ENCODE results near the gene ZNF483. TPM values are rescaled to one million over a fixed set of nuclear protein-coding genes. Genes with fewer than 3 reads are reported as not detected.
"Not testable (repeated sequence)": the region's sequence is repeated elsewhere in the genome, so short reads cannot be mapped to it uniquely, and the experiment has no call there.

Gene ZNF483
- total RNA-seq, 1 donor from 2014 or later, result 4.7 TPM

DNA sequence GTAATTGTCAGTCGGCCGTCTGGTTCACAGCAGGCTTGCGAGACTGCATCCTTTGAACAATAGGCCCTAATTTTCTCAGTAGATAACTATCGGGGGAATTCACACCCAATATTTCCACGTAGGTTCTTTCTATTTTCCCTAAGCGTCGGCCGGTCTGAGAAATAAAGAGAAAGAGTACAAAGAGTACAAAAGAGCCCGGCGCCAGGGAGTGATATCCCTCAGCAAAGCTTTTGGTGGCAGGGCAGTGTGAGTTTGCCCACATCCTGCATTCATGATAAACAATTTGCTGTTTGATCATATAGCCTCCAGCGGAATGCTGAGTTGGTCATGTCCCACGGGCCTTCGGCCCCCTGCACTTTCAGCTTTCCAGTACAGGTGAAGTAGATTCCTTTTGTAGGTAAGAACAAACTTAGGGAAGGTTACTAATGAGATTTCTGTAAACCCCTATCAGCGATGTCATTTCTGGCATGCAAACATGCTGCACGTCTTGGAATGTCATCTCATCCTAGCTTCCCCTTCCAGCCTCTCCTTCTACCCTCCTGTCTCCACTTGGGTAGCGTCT lies 79.2 kb downstream of the ZNF483 start:
- intact Hi-C loops (cut with micrococcal nuclease), result no loop called here

DNA sequence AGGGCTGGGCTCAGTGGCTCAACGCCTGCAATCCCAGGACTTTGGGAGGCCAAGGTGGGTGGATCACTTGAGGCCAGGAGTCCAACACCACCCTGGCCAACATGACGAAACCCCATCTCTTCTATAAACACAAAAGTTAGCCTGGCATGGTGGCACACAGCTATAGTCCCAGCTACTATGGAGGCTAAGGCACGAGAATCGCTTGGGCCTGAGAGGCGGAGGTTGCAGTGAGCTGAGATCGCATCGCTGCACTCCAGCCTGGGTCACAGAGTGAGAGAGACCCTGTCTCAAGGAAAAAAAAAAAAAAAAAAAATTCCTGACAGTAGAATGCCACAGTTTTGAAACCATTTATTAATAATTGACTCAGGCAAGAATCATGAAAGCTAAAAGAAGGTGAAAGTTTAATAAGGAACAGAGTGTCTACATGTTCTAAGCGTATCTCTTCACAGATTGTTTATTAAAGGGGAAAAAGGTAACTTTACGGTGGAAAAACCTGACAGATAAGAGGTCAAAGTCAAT lies 80.1 kb downstream of the ZNF483 start:
- intact Hi-C loops (cut with micrococcal nuclease), result no loop called here

GRCh38 chr9:111610149-111610548 lies 85.2 kb downstream of the ZNF483 start:
- intact Hi-C loops (cut with micrococcal nuclease), result no loop called here

DNA sequence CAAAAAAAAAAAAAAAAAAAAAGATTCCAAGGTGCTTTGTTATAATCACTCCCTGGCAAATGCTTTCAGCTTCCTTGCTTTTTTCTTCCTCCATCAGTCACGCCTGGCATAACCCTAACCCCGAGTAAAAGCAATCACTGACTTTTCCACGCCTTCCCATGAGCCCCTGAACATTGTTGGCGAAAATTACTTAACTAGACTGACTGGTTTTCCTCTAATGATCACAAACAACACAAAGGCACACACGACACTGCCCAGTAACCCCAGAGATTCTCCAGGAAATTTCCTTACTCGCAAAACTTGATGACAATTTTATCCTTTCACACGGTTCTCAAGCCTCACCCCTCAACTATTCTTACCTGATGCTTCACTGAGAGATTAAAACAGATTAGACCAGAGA lies 85.9 kb downstream of the ZNF483 start:
- intact Hi-C loops (cut with micrococcal nuclease), result no loop called here

DNA sequence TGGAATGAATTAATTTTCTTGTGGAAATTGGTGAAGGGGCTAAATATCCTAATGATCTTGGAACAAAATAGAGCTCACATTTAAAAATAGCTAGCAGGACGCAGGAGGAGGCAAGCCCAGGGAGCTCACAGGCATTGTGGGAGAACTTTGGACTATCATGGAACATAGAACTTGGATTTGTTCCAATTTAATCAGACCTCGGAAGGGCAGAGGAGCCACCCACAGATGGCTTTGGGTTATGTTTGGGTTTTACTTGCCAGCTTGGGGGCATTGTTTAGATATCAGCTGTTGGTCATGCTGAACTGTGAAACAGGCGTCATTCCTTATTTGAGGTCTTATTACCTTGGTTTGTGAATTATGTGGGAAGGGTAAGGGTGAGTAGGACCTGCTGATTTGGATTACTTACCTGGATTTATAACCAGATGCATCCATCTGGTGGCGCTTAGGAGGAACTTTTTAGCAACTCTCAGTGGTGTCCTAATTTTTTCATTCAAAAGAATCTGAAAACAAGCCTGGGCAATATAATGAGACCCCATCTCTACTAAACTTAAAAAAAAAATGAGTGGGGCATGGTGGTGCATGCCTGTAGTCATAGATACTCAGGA lies 88.6 kb downstream of the ZNF483 start:
- intact Hi-C loops (cut with micrococcal nuclease), result no loop called here

- intact Hi-C loops (cut with micrococcal nuclease), result no loop called here
Measured at GRCh38 chr9:111615928-111616327, 90.9 kb downstream of the ZNF483 start.

GRCh38 chr9:111617349-111617748 lies 92.4 kb downstream of the ZNF483 start:
- intact Hi-C loops (cut with micrococcal nuclease), result not testable (repeated sequence)

GRCh38 chr9:111621895-111622480 lies 97.0 kb downstream of the ZNF483 start:
- intact Hi-C loops (cut with micrococcal nuclease), result loop anchor here (1.0 kb wide), 1 partner anchor 24 kb away; no protein-coding TSS in a partner anchor

GRCh38 chr9:111622626-111623025 lies 97.6 kb downstream of the ZNF483 start:
- intact Hi-C loops (cut with micrococcal nuclease), result loop anchor here (1.0 kb wide), 1 partner anchor 24 kb away; no protein-coding TSS in a partner anchor

Other genes with a start within 250 kb of the ZNF483 start
- gene OR2K2, start 195.0 kb upstream of the ZNF483 start, total RNA-seq, result not detected in 2 replicates
- 81.2 and 83.5 TPM in 2 replicates for gene ECPAS, start 40.8 kb upstream of the ZNF483 start, total RNA-seq
- 0.81 and 1.1 TPM in 2 replicates for gene PTGR1, start 74.5 kb downstream of the ZNF483 start, total RNA-seq
- 5.3 and 5.8 TPM in 2 replicates for gene DNAJC25, start 106.2 kb downstream of the ZNF483 start, total RNA-seq
- 33.9 and 34.3 TPM in 2 replicates for gene GNG10, start 136.4 kb downstream of the ZNF483 start, total RNA-seq

All from T-helper 1 cell treated with Interleukin-12 subunit alpha and Interleukin-12 subunit beta and Interleukin-4 antibody, amounts not matched to agents 30 ng/mL and 1 ng/mL, for 36 hours (primary cell).